ENCODE results near the gene RNASE7. TPM values are rescaled to one million over a fixed set of nuclear protein-coding genes. Genes with fewer than 3 reads are reported as not detected.

The RNASE7 gene
- total RNA-seq, 2 experiments from 2014 or later = not detected

GRCh38 chr14:21059842-21060613 is 17.9 kb downstream of the RNASE7 start:
- BruUV-seq (replicated peaks) = no TSS peak
- peaks cover 5% of the 10 kb centered on the region for H3K4me1 ChIP-seq (ENCODE audit: insufficient read depth, low read length, poor library complexity, severe bottlenecking)
- H4K20me1 ChIP-seq (ENCODE audit: insufficient read depth, low read length) = no peaks in the 10 kb centered on the region
- POLR2A ChIA-PET = no interaction called here
- H3K4me3 ChIP-seq (ENCODE audit: low read depth, low read length, poor library complexity, severe bottlenecking) = no peak overlapping the region
- H3K79me2 ChIP-seq (ENCODE audit: insufficient read depth, low read depth, low read length) = no peaks in the 10 kb centered on the region
- no peaks in the 10 kb centered on the region for H3K36me3 ChIP-seq (ENCODE audit: insufficient read depth, low read length)
- H3K27ac ChIP-seq (ENCODE audit: low read depth, low read length, poor library complexity, severe bottlenecking) = no peak overlapping the region
- CTCF ChIA-PET (ENCODE audit: unreplicated experiment) = no interaction called here
- H3K4me2 ChIP-seq (ENCODE audit: low read length) = no peak overlapping the region
- DNase-seq (ENCODE audit: low spot score) = no peak
- intact Hi-C loops (cut with micrococcal nuclease; ENCODE audit: unreplicated experiment) = no loop called here
- TF ChIP-seq EZH2phosphoT487 (IDR thresholded peaks at IDR 0.05; ENCODE audit: borderline replicate concordance, low read depth, low read length) (no peak), CTCF (conservative IDR thresholded peaks at IDR 0.05; ENCODE audit: low read length) (no peak)
- H3K9me2 ChIP-seq (ENCODE audit: insufficient read depth, low read length) = no peaks in the 10 kb centered on the region
- no peaks in the 10 kb centered on the region for H3K9me3 ChIP-seq (ENCODE audit: low read length)
- no peak overlapping the region for H2AFZ ChIP-seq (ENCODE audit: low read length)

GRCh38 chr14:21060614-21061346 is 18.6 kb downstream of the RNASE7 start:
- no peak overlapping the region for H3K4me2 ChIP-seq (ENCODE audit: low read length)
- no peaks in the 10 kb centered on the region for H4K20me1 ChIP-seq (ENCODE audit: insufficient read depth, low read length)
- TF ChIP-seq EZH2phosphoT487 (IDR thresholded peaks at IDR 0.05; ENCODE audit: borderline replicate concordance, low read depth, low read length) (no peak), CTCF (conservative IDR thresholded peaks at IDR 0.05; ENCODE audit: low read length) (no peak)
- no TSS peak for BruUV-seq (replicated peaks)
- H3K4me3 ChIP-seq (ENCODE audit: low read depth, low read length, poor library complexity, severe bottlenecking) = no peak overlapping the region
- intact Hi-C loops (cut with micrococcal nuclease; ENCODE audit: unreplicated experiment) = no loop called here
- no peaks in the 10 kb centered on the region for H3K9me2 ChIP-seq (ENCODE audit: insufficient read depth, low read length)
- no peaks in the 10 kb centered on the region for H3K79me2 ChIP-seq (ENCODE audit: insufficient read depth, low read depth, low read length)
- no peak for DNase-seq (ENCODE audit: low spot score)
- no peak overlapping the region for H3K27ac ChIP-seq (ENCODE audit: low read depth, low read length, poor library complexity, severe bottlenecking)
- POLR2A ChIA-PET = no interaction called here
- no peak overlapping the region for H2AFZ ChIP-seq (ENCODE audit: low read length)
- H3K9me3 ChIP-seq (ENCODE audit: low read length) = no peaks in the 10 kb centered on the region
- CTCF ChIA-PET (ENCODE audit: unreplicated experiment) = no interaction called here
- H3K4me1 ChIP-seq (ENCODE audit: insufficient read depth, low read length, poor library complexity, severe bottlenecking) = peaks cover 5% of the 10 kb centered on the region
- no peaks in the 10 kb centered on the region for H3K36me3 ChIP-seq (ENCODE audit: insufficient read depth, low read length)

GRCh38 chr14:21061347-21061668 is 19.1 kb downstream of the RNASE7 start:
- Histone ChIP-seq H4K20me1 (ENCODE audit: insufficient read depth, low read length) (no peaks in the 10 kb centered on the region), H3K79me2 (ENCODE audit: insufficient read depth, low read depth, low read length) (no peaks in the 10 kb centered on the region), H3K4me1 (ENCODE audit: insufficient read depth, low read length, poor library complexity, severe bottlenecking) (peaks cover 5% of the 10 kb centered on the region), H3K36me3 (ENCODE audit: insufficient read depth, low read length) (no peaks in the 10 kb centered on the region), H3K4me2 (ENCODE audit: low read length) (no peak overlapping the region), H3K9me2 (ENCODE audit: insufficient read depth, low read length) (no peaks in the 10 kb centered on the region), H3K27ac (ENCODE audit: low read depth, low read length, poor library complexity, severe bottlenecking) (no peak overlapping the region), H3K9me3 (ENCODE audit: low read length) (no peaks in the 10 kb centered on the region), H3K4me3 (ENCODE audit: low read depth, low read length, poor library complexity, severe bottlenecking) (no peak overlapping the region), H2AFZ (ENCODE audit: low read length) (no peak overlapping the region)
- TF ChIP-seq CTCF (conservative IDR thresholded peaks at IDR 0.05; ENCODE audit: low read length) (no peak), EZH2phosphoT487 (IDR thresholded peaks at IDR 0.05; ENCODE audit: borderline replicate concordance, low read depth, low read length) (no peak)
- ChIA-PET CTCF (ENCODE audit: unreplicated experiment) (no interaction called here), POLR2A (interaction anchor here (0.7 kb wide), 1 partner anchor 1269 kb away, joined by 3 read pairs; no protein-coding TSS in a partner anchor)
- intact Hi-C loops (cut with micrococcal nuclease; ENCODE audit: unreplicated experiment) = no loop called here
- BruUV-seq (replicated peaks) = no TSS peak
- DNase-seq (ENCODE audit: low spot score) = no peak

Data from OCI-LY7 (cell line).